Ascending aorta (tissue), 2 donors: ENCODE data around the gene HPCAL4. TPM values are rescaled to one million over a fixed set of nuclear protein-coding genes. Genes with fewer than 3 reads are reported as not detected.

Source experiments
- DNase-seq, 2 donors: peaks; one replicate each; pipeline ENCODE4 v3.0.0-alpha.2; 2019; ENCODE audit warnings: low spot score in 2 of 2
- H3K27ac ChIP-seq, 2 donors: fragments of 200-600 bp; sonication (generic); one replicate each; pipeline ENCODE4 v1.5.1; 2016 to 2017; ENCODE audit warnings: mild to moderate bottlenecking in 1 of 2
- H3K27me3 ChIP-seq: fragments of 200-600 bp; sonication (generic); one replicate; pipeline ENCODE4 v1.5.1; 2017
- H3K36me3 ChIP-seq, 2 donors: fragments of 200-600 bp; sonication (generic); one replicate each; pipeline ENCODE4 v1.5.1; 2016
- H3K4me1 ChIP-seq, 2 donors: fragments of 200-600 bp; sonication (generic); one replicate each; pipeline ENCODE4 v1.5.1; 2016 to 2017; ENCODE audit warnings: mild to moderate bottlenecking in 1 of 2
- H3K4me3 ChIP-seq, 2 donors: fragments of 200-600 bp; sonication (generic); one replicate each; pipeline ENCODE4 v1.5.1; 2016 to 2017; ENCODE audit warnings: mild to moderate bottlenecking in 1 of 2
- H3K9me3 ChIP-seq, 2 donors: fragments of 200-600 bp; sonication (generic); one replicate each; pipeline ENCODE4 v1.5.1; 2016
- intact Hi-C: fragments of 100-400 bp; cut with DNase I; formaldehyde crosslinking; loops from one replicate; pipeline ENCODE4 v1.15.1; 2023
- total RNA-seq: library from RNA; depleted of rRNA; stranded (reverse); fragments of >200 nt; gene quantifications from one replicate; pipeline ENCODE4 v1.1.0, GENCODE V29; 2016
- TF ChIP-seq, protein P1 (sequence below), 3 experiments: fragments of 200-600 bp in 2 of 3; fragments of 450-650 bp in 1 of 3; sonication (generic) in 2 of 3; IDR thresholded peaks; one replicate each; pipeline ENCODE4 v1.5.1; 2016 to 2019; ENCODE audit warnings: antibody characterized with exemption in 3 of 3, mild to moderate bottlenecking in 1 of 3, moderate library complexity in 1 of 3

HPCAL4 gene
- total RNA-seq, 1 donor from 2014 or later = not detected

DNA sequence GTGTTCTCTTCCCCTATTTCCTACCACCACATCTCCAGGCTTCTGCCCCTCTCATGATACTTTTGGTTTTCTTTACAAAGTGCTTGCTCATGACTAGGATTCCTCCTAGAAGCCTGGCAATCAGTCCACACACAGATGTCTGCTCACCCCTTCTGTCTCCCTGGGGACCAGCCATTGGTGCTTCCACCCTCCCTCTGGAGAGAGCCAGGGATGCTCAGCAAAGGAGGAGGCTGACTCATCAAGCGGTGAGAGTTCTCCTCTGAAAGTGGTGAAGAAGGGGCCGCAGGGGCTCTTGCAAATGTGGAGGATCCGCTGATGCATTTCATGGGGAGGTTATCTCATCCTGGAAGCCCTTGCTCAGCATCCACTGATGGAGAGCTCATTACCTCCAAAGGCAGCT, 33.8 kb downstream of the HPCAL4 start:
- H3K27me3 ChIP-seq = no peaks in the 10 kb centered on the region
- H3K36me3 ChIP-seq = no peaks in the 10 kb centered on the region
- no peak overlapping the region for H3K4me3 ChIP-seq
- intact Hi-C loops = loop anchor here (5.0 kb wide), 1 partner anchor 60 kb away; no protein-coding TSS in a partner anchor
- DNase-seq = no peak
- TF ChIP-seq, protein P1, sequence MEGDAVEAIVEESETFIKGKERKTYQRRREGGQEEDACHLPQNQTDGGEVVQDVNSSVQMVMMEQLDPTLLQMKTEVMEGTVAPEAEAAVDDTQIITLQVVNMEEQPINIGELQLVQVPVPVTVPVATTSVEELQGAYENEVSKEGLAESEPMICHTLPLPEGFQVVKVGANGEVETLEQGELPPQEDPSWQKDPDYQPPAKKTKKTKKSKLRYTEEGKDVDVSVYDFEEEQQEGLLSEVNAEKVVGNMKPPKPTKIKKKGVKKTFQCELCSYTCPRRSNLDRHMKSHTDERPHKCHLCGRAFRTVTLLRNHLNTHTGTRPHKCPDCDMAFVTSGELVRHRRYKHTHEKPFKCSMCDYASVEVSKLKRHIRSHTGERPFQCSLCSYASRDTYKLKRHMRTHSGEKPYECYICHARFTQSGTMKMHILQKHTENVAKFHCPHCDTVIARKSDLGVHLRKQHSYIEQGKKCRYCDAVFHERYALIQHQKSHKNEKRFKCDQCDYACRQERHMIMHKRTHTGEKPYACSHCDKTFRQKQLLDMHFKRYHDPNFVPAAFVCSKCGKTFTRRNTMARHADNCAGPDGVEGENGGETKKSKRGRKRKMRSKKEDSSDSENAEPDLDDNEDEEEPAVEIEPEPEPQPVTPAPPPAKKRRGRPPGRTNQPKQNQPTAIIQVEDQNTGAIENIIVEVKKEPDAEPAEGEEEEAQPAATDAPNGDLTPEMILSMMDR (IDR thresholded peaks at IDR 0.05) = no peak
- H3K4me1 ChIP-seq = peaks cover 0 to under 1% of the 10 kb centered on the region in 2 donors
- no peak overlapping the region for H3K27ac ChIP-seq
- no peaks in the 10 kb centered on the region for H3K9me3 ChIP-seq

DNA sequence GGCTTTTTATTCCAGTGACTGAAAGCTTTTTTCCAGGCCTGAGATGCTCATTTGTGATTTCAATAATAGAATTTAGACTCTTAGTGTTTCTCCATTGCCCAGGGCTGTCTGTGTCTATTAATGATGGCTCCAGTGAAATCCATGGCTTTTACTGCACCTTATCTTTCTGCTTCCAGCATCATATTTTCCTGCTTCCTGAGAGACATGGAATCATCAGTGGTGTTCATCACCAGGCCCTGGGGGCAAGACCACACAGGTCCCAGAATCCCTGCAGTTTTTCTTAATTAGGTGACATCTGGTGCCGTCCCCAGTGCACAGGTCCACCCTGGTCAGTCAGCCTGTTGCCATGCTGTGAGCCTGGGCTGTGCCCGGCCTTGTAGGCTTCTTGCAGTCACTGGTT, 34.8 kb downstream of the HPCAL4 start:
- TF ChIP-seq, protein P1 (IDR thresholded peaks at IDR 0.05) = no peak
- intact Hi-C loops = loop anchor here (5.0 kb wide), 1 partner anchor 61 kb away; no protein-coding TSS in a partner anchor

DNA sequence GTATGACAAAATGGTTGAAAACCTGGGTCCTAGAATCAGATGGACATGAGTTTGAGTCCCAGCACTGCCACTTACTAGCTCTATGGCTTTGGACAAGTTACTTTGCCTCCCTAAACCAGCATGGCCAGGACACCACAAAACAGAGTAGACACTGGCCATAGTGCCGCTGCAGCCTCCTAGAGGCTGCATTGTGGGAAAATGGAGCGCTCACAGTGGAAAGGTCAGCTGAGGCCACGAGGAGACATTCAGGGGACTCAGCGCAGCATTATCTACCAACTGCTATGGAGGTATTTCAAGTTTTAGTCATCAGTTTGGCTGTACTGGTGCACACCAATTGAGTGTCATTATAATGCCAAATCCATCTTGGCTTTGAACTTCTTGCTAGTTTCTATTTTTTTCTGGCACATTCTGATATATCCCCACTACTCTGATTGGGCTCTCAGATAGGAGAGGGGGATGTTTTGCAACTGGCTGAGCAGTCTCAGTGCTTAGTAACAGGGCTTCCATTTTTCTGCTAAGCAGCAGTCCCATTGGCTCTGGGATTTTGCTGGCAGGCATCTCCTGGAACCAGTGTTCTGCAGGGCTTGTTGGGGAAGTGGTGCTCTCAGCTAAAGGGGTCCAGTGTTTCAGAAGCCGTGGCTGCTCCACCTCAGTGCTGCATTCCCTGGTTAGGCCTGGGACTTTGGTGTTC, 35.5 kb downstream of the HPCAL4 start:
- Histone ChIP-seq H3K27me3 (no peaks in the 10 kb centered on the region), H3K4me3 (no peak overlapping the region), H3K27ac (no peak overlapping the region), H3K4me1 (peaks cover 0 to 5% of the 10 kb centered on the region in 2 donors), H3K36me3 (no peaks in the 10 kb centered on the region), H3K9me3 (no peaks in the 10 kb centered on the region)
- intact Hi-C loops = loop anchor here (5.0 kb wide), 1 partner anchor 62 kb away; no protein-coding TSS in a partner anchor
- DNase-seq = no peak
- TF ChIP-seq, protein P1 (IDR thresholded peaks at IDR 0.05) = no peak

More for the DNA sequence above, 34.8 kb downstream of the HPCAL4 start:
- Histone ChIP-seq H3K4me3 (no peak overlapping the region), H3K4me1 (peaks cover 0 to 5% of the 10 kb centered on the region in 2 donors), H3K27me3 (no peaks in the 10 kb centered on the region), H3K36me3 (no peaks in the 10 kb centered on the region), H3K9me3 (no peaks in the 10 kb centered on the region), H3K27ac (no peak overlapping the region)
- DNase-seq = no peak

DNA sequence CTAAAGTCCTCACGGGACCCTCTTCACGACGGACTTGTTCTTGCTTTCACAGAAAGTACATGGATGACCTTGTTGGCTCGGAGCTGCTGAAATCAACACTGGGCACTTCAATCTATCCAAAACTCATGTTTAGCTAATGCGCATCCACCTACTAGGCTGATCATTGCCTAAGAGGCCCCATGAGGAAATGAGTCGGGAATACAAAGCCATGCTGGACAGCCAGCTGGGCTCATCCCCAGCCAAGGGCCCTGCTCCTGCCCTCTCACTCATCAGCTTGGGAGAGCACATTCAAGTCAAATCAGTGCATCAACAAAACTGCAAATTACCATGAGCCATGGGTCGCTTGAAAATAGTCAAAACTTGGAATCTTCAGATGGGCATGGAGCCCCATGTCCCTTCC, 36.9 kb downstream of the HPCAL4 start:
- DNase-seq = no peak
- H3K4me1 ChIP-seq = peaks cover 0 to 5% of the 10 kb centered on the region in 2 donors
- intact Hi-C loops = no loop called here
- no peaks in the 10 kb centered on the region for H3K27me3 ChIP-seq
- H3K4me3 ChIP-seq = no peak overlapping the region
- H3K27ac ChIP-seq = no peak overlapping the region
- no peaks in the 10 kb centered on the region for H3K9me3 ChIP-seq
- no peaks in the 10 kb centered on the region for H3K36me3 ChIP-seq
- TF ChIP-seq, protein P1 (IDR thresholded peaks at IDR 0.05) = no peak

DNA sequence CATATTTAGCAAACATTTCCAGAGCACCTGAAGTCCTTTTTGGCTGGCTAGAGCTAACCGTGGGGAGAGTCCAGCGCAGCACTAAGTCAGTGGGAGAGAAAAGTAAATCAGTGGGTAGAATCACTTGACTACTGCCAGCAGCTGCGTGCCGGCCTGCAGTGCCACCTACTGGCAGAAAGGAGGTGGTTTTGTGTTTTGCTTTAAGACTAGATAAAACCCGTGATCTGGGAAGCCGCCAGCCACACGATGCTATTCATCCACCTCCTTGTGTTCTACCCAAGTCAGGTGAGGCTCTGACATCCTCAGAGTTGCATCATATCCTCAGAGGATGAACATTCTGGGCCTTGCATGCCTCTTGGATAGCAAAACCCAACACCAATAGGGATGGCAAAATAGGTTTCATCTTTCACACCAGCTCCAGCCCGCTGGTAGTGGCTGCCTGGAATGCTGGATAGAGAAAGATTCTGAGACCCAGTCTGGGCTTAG, 37.6 kb downstream of the HPCAL4 start:
- H3K36me3 ChIP-seq = no peaks in the 10 kb centered on the region
- H3K9me3 ChIP-seq = no peaks in the 10 kb centered on the region
- H3K4me3 ChIP-seq = no peak overlapping the region
- H3K4me1 ChIP-seq = peaks cover 0 to 5% of the 10 kb centered on the region in 2 donors
- no peaks in the 10 kb centered on the region for H3K27me3 ChIP-seq
- intact Hi-C loops = loop anchor here (1.0 kb wide), 1 partner anchor 47 kb away; no protein-coding TSS in a partner anchor
- DNase-seq = peak; percentile 46 to 89
- no peak overlapping the region for H3K27ac ChIP-seq
- TF ChIP-seq, protein P1 (IDR thresholded peaks at IDR 0.05) = peak; percentile 92 to 94 (median 93)
